Stromal cell of bone marrow (primary cell): ENCODE results near the gene BANF2.
"Not testable (repeated sequence)": the region's sequence is repeated elsewhere in the genome, so short reads cannot be mapped to it uniquely, and the experiment has no call there.

Source experiments
- DNase-seq: peaks from one replicate; pipeline ENCODE4 v3.0.0-alpha.2; 2012; ENCODE audit warnings: low read depth

BANF2 gene

GRCh38 chr20:17683218-17684076 is 16.3 kb upstream of the BANF2 start:
- DNase-seq, result no peak

DNA sequence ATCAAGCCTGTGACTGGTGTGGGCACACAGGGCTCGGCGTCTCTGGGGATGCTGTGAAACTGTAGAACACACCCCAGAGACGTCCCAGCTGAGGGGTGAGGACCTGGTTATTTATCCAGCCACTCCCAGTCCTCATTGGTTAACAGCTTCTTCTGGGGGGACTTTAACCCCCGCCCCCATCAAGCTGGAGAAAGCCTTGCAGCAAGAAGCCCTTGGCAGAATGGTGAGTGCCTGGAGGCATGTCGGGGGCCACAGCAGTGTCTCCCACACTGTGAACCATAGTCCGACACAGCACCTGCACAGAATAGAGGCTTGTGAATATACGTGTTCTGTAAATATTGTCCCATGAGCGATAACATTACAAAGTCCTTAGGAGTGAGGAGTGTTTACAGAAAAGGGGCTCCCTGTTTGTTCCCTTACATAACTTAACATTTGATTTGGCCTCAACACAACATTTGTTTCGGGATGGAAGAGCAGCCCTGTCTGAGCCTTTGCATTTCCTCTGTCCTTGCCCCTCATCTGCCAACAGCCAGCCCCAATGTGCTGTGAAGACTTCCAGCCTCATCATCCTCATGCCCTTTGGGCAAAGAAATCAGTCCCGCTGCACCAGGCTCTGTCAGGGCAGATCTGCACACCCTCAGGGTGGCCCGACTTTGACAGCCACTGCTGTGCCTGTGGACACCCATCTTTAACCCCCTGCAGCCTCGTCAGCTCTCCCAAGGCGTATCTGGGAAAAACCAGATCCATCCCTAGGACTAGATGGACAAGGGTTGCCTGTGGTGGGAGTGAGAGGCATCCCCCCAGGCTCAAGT is 15.5 kb upstream of the BANF2 start:
- no peak for DNase-seq

DNA sequence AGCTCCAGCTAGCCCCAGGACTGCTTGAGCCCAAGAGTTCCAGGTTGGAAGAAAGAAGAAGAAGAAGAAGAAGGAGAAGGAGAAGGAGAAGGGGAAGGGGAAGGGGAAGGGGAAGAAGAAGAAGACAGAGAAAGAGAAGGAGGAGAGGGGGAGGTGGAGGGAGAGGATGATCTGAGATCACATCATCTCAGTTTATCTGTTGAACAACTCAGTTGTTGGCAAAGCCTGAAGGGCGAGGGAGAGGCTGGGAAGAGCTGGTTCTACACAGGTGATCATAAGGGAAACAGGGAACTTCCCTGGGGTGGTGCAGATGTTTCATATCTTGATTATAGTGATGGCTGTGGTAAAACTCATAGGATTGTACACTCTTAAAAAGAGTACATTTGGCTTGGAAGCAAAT is 14.6 kb upstream of the BANF2 start:
- DNase-seq, result no peak

DNA sequence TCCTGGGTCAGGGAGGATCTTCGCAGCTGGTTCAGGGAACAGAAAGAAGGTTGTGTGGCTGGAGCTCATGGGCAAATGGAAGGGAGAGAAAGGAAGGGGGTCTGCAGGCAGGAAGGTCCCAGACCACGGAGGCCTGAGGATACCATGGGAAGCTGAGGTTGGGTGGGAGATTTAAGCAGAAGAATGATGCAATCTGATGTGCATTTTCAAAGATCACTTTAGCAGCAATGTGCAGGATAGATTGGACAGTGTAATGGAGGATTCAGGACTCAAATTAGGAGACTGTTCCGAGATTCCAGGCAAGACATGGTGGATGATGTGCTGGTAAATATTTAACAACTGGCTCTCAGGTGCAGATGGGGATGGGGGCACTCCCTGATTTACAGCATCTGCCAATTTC is 12.0 kb upstream of the BANF2 start:
- DNase-seq, result no peak

- DNase-seq, result no peak
These were observed 10.8 kb upstream of the BANF2 start for GRCh38 chr20:17688965-17689364.

GRCh38 chr20:17690144-17690543 is 9.6 kb upstream of the BANF2 start:
- no peak for DNase-seq

GRCh38 chr20:17691758-17692157 is 8.0 kb upstream of the BANF2 start:
- DNase-seq, result no peak

DNA sequence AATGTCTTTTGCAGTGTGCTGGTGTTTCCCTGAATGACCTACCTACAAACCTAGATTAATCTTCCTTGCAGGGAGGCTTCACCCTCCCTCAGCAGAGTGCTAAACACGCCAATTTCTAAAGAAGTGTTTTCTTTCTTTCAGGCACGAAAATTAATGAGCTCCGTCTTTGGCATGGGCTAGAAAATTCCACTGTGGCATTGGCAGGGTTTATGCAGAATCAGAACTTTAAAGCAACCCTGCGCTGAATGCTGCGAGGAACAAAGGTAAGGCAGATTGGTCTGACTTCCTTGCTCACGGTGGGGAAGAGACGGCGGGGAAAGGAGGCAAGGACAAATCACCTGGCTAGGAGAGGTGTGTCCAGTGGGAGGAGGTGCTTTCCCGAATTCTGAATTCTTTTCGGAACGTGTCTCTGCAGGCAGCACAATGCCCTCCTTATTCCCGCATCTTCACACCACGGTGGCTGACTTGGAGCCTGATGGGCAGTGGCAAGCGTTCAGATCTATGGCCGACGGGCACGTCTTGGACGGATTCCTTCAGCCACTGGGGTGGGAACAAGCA is 6.2 kb upstream of the BANF2 start:
- no peak for DNase-seq

- DNase-seq, result no peak
These were observed 5.0 kb upstream of the BANF2 start for GRCh38 chr20:17694767-17695166.

DNA sequence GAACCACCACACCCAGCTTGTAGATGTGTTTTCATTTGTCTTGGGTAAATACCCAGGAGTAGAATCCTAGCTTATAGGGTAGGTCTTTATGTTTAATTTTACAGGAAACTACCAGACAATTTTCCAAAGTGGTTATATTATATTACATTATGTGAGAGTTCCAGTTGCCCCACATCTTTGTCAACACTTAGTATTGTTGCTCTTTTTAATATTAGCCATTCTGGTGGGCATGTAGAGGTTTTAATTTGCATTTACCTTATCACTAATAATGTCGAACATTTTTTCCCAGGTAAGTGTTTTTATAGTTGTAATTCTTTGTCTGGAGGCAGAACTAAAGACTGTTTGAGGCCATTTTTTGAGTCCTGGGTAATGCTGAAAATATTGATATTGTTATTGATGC is 3.5 kb upstream of the BANF2 start:
- no peak for DNase-seq

DNA sequence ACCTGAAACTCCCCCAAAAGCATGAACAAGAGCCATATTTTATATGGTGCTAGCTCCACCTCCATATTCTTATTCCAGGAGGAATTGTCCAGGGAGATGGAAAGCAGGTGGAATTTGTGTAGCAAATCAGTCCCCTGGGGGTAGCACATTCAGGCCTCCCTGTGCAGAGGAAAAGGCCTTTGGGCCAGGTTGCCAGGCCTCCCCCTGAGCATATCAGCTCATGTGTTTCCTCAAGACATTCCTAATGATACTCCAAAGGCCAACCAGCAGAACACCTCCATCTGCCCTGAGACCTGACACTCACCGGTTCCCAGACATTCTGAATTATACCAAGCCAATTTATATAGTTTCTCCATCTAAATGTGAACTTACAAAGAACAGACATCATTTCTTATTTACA is 2.6 kb upstream of the BANF2 start:
- no peak for DNase-seq

- no peak for DNase-seq
These were observed 1.4 kb upstream of the BANF2 start for GRCh38 chr20:17698384-17698783.

GRCh38 chr20:17700637-17701036 is 871 bp downstream of the BANF2 start:
- DNase-seq, result no peak

DNA sequence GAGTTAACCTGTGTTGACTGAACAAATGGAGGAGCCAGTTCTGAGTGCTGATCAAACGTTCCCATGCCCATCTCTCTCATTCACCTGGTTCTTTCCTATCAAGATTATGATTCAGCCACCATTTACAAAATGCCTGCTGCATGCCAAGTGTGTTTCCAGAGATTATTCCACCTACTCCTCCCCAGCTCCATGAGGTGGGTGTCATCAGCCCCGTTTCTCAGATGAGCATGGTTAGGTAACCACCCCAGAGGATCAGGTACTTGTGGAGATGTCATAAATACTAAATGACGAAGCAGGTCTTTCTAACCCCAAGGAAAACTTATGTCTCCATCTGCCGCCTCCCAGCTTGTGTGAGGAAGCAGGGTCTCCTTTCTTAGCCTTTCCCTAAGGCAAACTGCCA is 2.1 kb downstream of the BANF2 start:
- DNase-seq, result no peak

DNA sequence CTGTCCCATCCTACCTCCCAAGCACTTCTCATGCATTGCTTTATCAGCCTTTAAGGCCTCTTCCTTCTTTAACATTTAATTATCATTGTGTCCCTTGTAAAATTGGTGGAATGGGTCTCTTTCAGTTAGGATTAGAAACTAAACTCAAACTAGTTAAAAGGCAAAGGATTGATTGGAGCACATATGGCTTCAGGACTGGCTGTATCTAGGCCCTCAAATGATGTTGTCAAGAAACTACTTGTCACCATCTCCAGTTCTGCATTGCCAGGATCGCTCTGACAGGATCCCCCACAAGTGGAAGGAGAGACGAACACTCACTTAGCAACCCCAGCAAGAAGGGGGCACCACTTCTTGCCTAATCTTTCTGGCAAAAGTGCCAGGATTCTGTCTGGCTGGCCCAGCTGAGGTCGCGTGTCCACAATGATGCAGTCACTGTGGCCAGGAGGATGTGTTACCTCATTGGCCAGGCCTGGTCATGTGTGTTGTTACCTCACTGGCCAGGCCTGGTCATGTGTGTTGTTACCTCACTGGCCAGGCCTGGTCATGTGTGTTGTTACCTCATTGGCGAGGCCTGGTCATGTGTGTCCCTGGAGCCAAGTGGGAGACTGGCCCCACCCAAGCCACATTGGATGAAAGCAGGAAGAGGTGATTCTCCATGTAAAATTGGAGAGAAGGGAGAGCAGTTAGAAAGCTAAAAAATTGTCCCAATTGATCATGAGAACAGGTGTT is 5.0 kb downstream of the BANF2 start:
- no peak for DNase-seq

DNA sequence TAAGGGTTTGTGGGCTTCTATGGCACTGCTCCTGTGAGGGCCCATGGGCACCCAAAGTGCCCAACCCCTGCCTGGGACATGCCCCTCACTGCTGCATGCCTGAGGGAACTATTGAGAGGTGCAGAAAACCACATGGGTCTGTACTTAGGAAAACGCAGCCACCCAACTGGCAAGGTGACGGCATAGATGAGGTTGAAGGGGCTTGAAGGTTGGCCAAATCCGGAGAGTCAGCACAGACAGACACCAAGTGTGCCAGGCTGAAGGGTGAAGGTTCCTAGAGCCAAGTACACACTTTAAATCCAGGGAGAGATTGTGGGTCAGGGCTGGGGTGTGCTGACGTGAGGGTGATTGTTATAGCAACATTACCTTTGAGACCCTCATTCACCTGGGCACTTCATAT is 6.2 kb downstream of the BANF2 start:
- no peak for DNase-seq

- DNase-seq, result no peak
These were observed 6.9 kb downstream of the BANF2 start for GRCh38 chr20:17706632-17707031.

GRCh38 chr20:17707951-17708350 is 8.2 kb downstream of the BANF2 start:
- DNase-seq, result not testable (repeated sequence)

- DNase-seq, result no peak
These were observed 9.1 kb downstream of the BANF2 start for GRCh38 chr20:17708675-17709360.

DNA sequence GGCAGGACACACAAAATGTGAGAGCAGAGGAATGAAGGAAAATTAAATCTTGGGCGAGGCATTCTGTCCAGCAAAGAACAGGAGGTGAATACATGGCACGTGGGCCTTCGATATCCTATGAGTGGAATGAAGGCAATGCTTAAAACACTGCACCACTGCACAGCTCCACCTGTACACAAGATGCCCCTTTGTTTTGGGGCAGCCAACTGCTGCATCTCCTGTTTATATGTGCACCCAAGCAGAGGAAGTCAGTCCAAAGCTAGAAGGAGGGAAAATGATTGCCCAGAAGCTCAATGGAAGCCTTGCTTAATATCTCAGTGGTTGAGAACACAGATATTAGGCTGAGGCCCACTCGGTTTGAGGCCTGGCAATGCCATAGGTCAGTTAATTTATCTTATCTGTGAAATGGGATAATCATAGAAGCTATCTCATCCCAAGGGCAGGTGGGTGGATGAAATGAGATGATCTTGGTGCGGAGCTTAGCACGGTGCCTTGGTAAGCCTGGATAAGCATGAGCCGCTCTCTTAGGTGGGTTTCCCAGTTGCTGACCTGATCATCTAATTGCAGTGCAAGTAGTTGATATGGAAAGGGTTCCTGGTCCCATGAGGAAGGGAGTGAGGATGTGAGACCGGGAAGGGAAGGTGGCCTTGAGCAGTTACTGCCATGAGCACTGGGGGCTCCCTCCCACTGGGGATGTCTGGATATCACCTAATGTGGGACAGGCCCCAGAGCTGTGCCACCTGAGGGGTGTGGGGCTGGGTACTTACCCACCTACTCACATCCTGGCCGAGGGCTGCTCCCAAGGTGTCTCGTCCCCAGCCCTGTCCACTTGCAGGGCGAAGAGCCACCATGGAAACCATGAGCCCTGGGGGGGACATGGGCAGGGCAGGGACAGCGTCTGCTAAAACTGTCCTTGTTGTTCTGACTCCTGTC is 9.9 kb downstream of the BANF2 start:
- DNase-seq, result no peak
